Activated CD8-positive, alpha-beta T cell treated with anti-CD3 and anti-CD28 coated beads, Interleukin-2, amount 10 ng/mL, durations not matched to agents 7 days and 5 days (primary cell): ENCODE data around the gene UTP20. TPM values are rescaled to one million over a fixed set of nuclear protein-coding genes. Genes with fewer than 3 reads are reported as not detected.
A peak's percentile ranks its signal among the peaks of the same experiment; 100 is the strongest.
"Not testable (repeated sequence)": the region's sequence is repeated elsewhere in the genome, so short reads cannot be mapped to it uniquely, and the experiment has no call there.

ENCODE experiments used
- ATAC-seq: fragments of 150-1000 bp; cut with Tn5 transposase; one replicate; pipeline ENCODE4 v1.10.0; 2021; ENCODE audit warnings: moderate library complexity
- CTCF ChIA-PET: fragments of 350-600 bp; sonication (Branson Sonifier 250); formaldehyde crosslinking; loops from one replicate; lab custom pipeline; 2021; ENCODE audit warnings: antibody characterized with exemption; lab: Charles Lee
- POLR2A ChIA-PET: fragments of 350-600 bp; sonication (Branson Sonifier 250); formaldehyde crosslinking; loops from one replicate; lab custom pipeline; 2021; ENCODE audit warnings: antibody characterized with exemption; lab: Charles Lee
- DNase-seq: peaks from one replicate; pipeline ENCODE4 v3.0.0-alpha.2; 2020
- H3K27ac Mint-ChIP-seq: one replicate; pipeline ENCODE4 v1.8.0; 2021; ENCODE audit warnings: mild to moderate bottlenecking, mixed read lengths
- H3K27me3 Mint-ChIP-seq: one replicate; pipeline ENCODE4 v1.8.0; 2021; ENCODE audit warnings: low read depth, mixed read lengths
- H3K36me3 Mint-ChIP-seq: one replicate; pipeline ENCODE4 v1.8.0; 2021; ENCODE audit warnings: low read depth, mixed read lengths
- H3K4me1 Mint-ChIP-seq: one replicate; pipeline ENCODE4 v1.8.0; 2021; ENCODE audit warnings: low read depth, mixed read lengths
- H3K4me3 Mint-ChIP-seq: one replicate; pipeline ENCODE4 v1.8.0; 2021; ENCODE audit warnings: mild to moderate bottlenecking, mixed read lengths
- H3K9me3 Mint-ChIP-seq: one replicate; pipeline ENCODE4 v1.8.0; 2022; ENCODE audit warnings: mixed read lengths; ENCODE audit not compliant: insufficient read depth
- total RNA-seq, 2 experiments: library from RNA; stranded (reverse); gene quantifications; one replicate each; pipeline ENCODE4 v1.2.3, GENCODE V29; 2021

The UTP20 gene
- total RNA-seq, 2 experiments from 2014 or later = 16.2 to 16.5 TPM

DNA sequence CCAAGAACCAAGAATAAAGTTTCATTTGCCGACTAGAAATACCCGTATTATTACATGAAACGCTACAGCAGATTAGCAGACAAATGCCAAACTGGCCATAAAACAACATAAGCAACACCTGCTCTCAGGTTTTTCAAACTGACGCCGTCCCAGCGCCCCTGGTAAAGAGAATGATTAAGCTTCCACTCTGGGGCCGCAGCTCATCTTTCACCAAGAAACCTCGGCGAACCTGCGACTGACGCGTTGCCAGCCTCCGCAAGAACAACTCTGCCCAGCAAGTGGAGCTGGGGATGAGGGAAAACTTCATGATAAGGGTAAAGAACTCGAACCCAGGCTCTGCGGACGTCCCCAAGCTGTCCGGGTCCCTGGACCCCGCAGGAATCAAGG lies 127.1 kb downstream of the UTP20 start:
- Mint-ChIP-seq H3K27ac (peak overlapping the region; percentile 96), H3K4me1 (peaks cover 21% of the 10 kb centered on the region), H3K36me3 (no peaks in the 10 kb centered on the region), H3K9me3 (no peaks in the 10 kb centered on the region), H3K4me3 (peak overlapping the region; percentile 99), H3K27me3 (no peaks in the 10 kb centered on the region)
- DNase-seq (peak; percentile 46), ATAC-seq (peak; percentile 42)
- ChIA-PET CTCF (interaction anchor here (0.9 to 2.2 kb wide), 5 partner anchors 10 to 449 kb away, joined by 3 to 9 read pairs (median 6); partner anchors contain the start of gene GNPTAB), POLR2A (interaction anchor here (1.0 kb wide), 1 partner anchor 417 kb away, joined by 3 read pairs; no protein-coding TSS in a partner anchor)

GRCh38 chr12:101407436-101408345 lies 127.8 kb downstream of the UTP20 start, which contains the start of gene ARL1:
TSS of gene ARL1 (minus strand) at chr12:101407772. CDS start at chr12:101407645, 127 bp downstream.
- H3K9me3 Mint-ChIP-seq = no peaks in the 10 kb centered on the region
- H3K27me3 Mint-ChIP-seq = peaks cover 2% of the 10 kb centered on the region
- H3K27ac Mint-ChIP-seq = peak within 1 kb of the TSS; percentile 96
- ChIA-PET POLR2A (interaction anchor here (1.0 kb wide), 1 partner anchor 416 kb away, joined by 3 read pairs; no protein-coding TSS in a partner anchor), CTCF (interaction anchor here (1.0 to 2.2 kb wide), 5 partner anchors 11 to 432 kb away, joined by 4 to 9 read pairs (median 6); partner anchors contain the start of gene GNPTAB)
- DNase-seq (peak; percentile 72), ATAC-seq (peak; percentile 87)
- H3K4me1 Mint-ChIP-seq = peaks cover 21% of the 10 kb centered on the region
- no peaks in the 10 kb centered on the region for H3K36me3 Mint-ChIP-seq
- peak within 1 kb of the TSS; percentile 99 for H3K4me3 Mint-ChIP-seq

DNA sequence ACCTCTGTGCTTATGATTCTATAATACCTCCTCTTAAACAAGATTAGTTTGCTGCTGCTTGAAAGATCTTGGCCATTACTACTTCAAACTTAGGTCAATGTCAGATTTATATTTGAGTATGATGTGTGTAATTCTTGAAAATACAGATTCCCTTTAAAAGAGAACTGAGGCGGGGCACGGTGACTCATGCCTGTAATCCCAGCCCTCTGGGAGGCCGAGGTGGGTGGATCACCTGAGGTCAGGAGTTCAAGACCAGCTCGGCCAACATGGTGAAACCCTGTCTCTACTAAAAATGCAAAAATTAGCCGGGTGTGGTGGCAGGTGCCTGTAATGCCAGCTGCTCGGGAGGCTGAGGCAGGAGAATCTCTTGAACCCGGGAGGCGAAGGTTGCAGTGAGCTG lies 130.3 kb downstream of the UTP20 start:
- H3K36me3 Mint-ChIP-seq, H3K4me3 Mint-ChIP-seq, H3K9me3 Mint-ChIP-seq, H3K27ac Mint-ChIP-seq, DNase-seq, ATAC-seq, CTCF ChIA-PET: not testable (repeated sequence)
- Mint-ChIP-seq H3K27me3 (peaks cover 13% of the 10 kb centered on the region), H3K4me1 (peaks cover 19% of the 10 kb centered on the region)
- POLR2A ChIA-PET = interaction anchor here (0.6 kb wide), 1 partner anchor 294 kb away, joined by 3 read pairs; no protein-coding TSS in a partner anchor

DNA sequence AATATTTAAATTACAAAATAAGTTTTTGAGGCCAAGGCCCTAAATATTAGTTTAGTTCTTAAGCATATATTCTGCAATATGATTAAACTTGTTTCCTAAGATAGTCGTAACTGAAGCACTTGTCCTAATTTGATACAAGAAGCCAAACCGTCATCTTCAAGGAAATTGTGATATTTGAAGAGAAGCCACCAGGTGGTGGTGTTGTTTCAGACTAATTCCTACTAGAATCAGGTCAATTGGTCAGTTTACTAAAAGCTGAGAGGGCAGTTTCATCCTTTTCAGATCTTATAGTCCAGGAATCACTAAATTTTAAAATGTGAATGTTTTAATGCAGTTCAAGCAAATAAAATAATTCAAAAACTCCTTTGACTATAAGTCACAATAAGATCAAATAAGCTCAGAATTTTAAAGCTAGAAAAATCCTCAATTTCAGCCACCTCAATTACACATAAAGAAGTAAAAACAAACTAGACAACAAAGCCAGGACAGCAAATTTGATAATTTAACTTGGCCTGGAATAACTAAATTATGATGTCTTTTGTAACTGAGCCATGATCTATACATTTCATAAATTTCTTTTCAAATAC lies 134.7 kb downstream of the UTP20 start:
- ChIA-PET CTCF (interaction anchor here (0.6 to 1.8 kb wide), 22 partner anchors 9 to 427 kb away, joined by 3 to 12 read pairs (median 4); no protein-coding TSS in a partner anchor), POLR2A (no interaction called here)
- H3K9me3 Mint-ChIP-seq = no peaks in the 10 kb centered on the region
- H3K4me3 Mint-ChIP-seq = no peak overlapping the region
- no peak overlapping the region for H3K27ac Mint-ChIP-seq
- ATAC-seq (no peak), DNase-seq (peak; percentile 49)
- no peaks in the 10 kb centered on the region for H3K4me1 Mint-ChIP-seq
- H3K27me3 Mint-ChIP-seq = peaks cover 21% of the 10 kb centered on the region
- no peaks in the 10 kb centered on the region for H3K36me3 Mint-ChIP-seq

GRCh38 chr12:101415228-101415627 lies 135.3 kb downstream of the UTP20 start:
- Mint-ChIP-seq H3K4me1 (no peaks in the 10 kb centered on the region), H3K9me3 (no peaks in the 10 kb centered on the region), H3K27me3 (peaks cover 21% of the 10 kb centered on the region), H3K36me3 (no peaks in the 10 kb centered on the region), H3K27ac (no peak overlapping the region), H3K4me3 (no peak overlapping the region)
- ChIA-PET CTCF (interaction anchor here (0.6 to 1.8 kb wide), 22 partner anchors 9 to 427 kb away, joined by 3 to 12 read pairs (median 4); no protein-coding TSS in a partner anchor), POLR2A (no interaction called here)
- DNase-seq (no peak), ATAC-seq (no peak)

GRCh38 chr12:101422066-101422465 lies 142.2 kb downstream of the UTP20 start:
- H3K36me3 Mint-ChIP-seq, H3K27ac Mint-ChIP-seq, H3K9me3 Mint-ChIP-seq, CTCF ChIA-PET, POLR2A ChIA-PET, H3K27me3 Mint-ChIP-seq, ATAC-seq, H3K4me3 Mint-ChIP-seq, DNase-seq, H3K4me1 Mint-ChIP-seq: not testable (repeated sequence)

DNA sequence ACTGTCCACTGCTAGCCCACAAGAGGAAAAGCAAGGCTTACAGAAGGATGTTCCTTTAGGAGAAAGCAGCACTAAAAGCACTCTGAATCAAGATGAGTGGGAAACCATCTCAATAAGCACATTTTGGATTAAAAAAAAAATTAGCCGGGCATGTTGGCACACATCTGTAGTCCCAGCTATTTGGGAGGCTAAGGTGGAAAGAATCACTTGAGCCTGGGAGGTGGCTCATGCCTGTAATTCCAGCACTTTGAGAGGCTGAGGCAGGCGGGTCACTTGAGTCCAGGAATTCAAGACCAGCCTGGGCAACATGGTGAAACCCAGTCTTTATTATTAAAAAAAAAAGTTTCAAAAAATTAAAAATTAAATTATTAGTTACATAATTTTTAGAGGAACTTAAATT lies 144.7 kb downstream of the UTP20 start:
- no peak for DNase-seq
- CTCF ChIA-PET = interaction anchor here (0.9 kb wide), 1 partner anchor 10 kb away, joined by 4 read pairs; no protein-coding TSS in a partner anchor
- Mint-ChIP-seq H3K27ac (no peak overlapping the region), H3K9me3 (no peaks in the 10 kb centered on the region), H3K36me3 (no peaks in the 10 kb centered on the region), H3K4me3 (no peak overlapping the region), H3K27me3 (peaks cover 3% of the 10 kb centered on the region), H3K4me1 (no peaks in the 10 kb centered on the region)
- ATAC-seq = no peak
- POLR2A ChIA-PET = no interaction called here

DNA sequence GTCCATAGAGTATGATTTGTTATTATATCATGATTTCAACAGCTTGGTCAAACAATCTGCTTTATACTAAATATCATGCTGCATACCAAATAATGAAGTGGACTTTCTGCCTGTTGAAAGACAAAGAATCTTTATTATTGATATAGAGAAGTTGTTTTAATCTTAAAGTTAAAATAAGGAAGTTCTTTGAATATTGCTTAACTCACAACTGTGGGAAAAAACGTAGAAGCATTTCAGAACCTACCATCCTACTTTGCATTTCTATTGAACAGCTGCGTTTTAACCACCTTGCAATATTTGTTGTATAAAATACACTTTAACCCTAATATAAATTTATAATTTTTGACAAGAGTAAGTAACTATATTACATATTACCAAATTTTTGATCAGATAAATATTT lies 150.6 kb downstream of the UTP20 start:
- POLR2A ChIA-PET = no interaction called here

GRCh38 chr12:101436136-101436535 lies 156.2 kb downstream of the UTP20 start:
- peaks cover 6% of the 10 kb centered on the region for H3K27me3 Mint-ChIP-seq
- no peaks in the 10 kb centered on the region for H3K9me3 Mint-ChIP-seq
- POLR2A ChIA-PET = no interaction called here
- no peak overlapping the region for H3K4me3 Mint-ChIP-seq
- DNase-seq = no peak
- CTCF ChIA-PET = no interaction called here
- no peaks in the 10 kb centered on the region for H3K36me3 Mint-ChIP-seq
- ATAC-seq = no peak
- H3K4me1 Mint-ChIP-seq = no peaks in the 10 kb centered on the region
- H3K27ac Mint-ChIP-seq = no peak overlapping the region

More for the DNA sequence above, 150.6 kb downstream of the UTP20 start:
- H3K4me3 Mint-ChIP-seq = no peak overlapping the region
- no peak overlapping the region for H3K27ac Mint-ChIP-seq
- no peak for ATAC-seq
- CTCF ChIA-PET = interaction anchor here (1.1 kb wide), 1 partner anchor 16 kb away, joined by 4 read pairs; no protein-coding TSS in a partner anchor
- no peaks in the 10 kb centered on the region for H3K36me3 Mint-ChIP-seq
- H3K27me3 Mint-ChIP-seq = peaks cover 4% of the 10 kb centered on the region
- DNase-seq = no peak
- H3K9me3 Mint-ChIP-seq = no peaks in the 10 kb centered on the region
- H3K4me1 Mint-ChIP-seq = no peaks in the 10 kb centered on the region
